HG02885 (cell line): ENCODE measurements around the gene DOCK9.

ENCODE experiments used
- ATAC-seq: cut with Tn5 transposase; IDR thresholded peaks from one replicate; pipeline ENCODE4 v1.9.1; 2021; ENCODE audit warnings: mild to moderate bottlenecking; ENCODE audit not compliant: unreplicated experiment, poor library complexity

The DOCK9 gene

DNA sequence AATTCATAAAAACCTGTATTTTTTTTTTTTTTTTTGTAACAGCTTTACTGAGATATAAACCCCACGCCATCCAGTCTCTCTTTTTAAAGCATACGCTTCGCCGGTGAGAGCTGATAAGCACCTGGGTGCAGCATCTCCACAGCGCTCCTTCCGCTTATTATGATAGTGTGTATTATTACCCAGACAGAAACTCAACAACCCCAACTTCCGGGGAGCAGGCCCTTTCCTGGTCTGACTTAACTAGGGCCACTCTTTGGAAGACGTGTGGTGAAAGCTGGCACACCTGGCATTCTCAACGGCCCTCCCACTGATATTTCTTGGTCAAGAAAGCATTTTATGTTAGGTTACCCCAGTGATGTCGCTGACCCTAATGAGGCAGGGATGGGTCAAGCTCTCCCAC, 173.9 kb downstream of the DOCK9 start:
- ATAC-seq, result no peak

DNA sequence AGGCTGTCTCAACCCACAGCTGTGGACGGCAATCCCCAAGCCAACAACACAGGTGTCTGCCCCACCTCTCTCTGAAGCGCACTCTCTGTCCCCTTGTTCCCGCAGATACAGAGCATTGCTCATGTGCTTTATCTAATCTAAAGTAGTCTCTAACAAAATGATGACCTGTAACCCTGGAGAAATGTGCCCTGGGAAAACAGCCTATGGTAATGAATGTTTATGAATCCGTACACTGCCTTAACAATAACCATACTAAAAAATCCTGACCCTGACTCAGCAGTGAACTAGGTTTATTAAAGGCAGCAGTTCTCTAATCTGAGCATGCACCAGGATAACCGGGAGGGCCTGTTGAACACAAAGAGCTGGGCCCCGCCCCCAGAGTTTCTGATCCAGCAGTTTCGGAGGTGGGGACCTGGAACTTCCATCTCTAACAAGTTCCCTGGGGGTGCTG, 174.7 kb downstream of the DOCK9 start:
- ATAC-seq, result no peak

DNA sequence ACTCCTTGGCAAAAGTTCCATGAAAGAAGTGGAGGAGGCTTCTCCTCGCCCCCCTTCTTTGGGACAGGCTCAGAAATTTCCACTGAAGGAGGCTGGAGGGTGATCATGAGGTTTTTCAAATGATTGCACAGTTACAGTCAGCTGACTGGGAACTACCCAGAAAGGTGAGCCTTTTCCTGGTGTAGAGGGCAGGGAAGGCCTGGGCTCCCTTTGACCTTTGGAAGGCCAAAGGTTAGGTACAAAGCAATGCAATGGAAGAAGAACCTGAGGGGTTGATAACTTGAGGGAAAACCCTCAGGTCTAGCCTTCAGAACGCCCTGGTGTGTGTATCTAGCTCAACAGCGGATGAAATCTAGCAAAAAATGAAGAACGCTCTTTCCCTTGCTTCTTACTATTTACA, 175.3 kb downstream of the DOCK9 start:
- no peak for ATAC-seq

DNA sequence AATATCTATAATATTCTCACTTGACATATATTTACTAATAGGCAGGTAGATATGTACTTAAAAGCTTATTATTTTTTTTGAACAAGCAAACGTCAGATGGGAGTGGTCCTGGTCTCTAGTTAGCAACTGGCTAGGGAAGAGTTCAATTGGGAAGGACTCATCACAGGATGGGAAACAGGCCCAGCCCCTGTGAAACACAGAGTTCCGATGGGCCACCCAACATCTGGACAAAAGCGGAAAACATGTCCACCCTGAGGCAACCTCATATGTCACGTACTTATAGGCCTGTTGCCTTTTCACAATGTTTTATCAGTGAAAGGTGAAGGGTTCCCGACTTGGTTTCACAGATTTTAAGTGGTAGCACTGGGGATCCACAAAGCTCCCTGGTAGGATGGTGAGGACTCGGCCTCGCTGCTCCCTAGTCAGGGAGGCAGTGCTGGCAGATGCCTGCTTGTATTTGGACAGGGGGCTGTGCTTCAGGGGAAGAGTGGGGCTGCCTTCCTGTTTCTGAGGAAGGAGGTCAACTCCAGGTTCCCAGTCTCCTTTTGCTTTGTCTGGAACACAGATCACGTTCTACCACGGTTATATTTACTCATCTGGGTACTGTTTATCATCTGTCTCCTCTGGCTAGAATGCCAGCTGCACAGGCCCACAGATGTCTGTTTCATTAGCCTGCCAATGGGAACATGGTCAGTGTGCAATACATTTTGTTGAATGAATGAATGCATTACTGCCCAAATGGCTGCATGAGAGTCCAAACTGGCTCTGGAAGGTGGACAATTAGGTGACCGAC, 176.0 kb downstream of the DOCK9 start:
- no peak for ATAC-seq

DNA sequence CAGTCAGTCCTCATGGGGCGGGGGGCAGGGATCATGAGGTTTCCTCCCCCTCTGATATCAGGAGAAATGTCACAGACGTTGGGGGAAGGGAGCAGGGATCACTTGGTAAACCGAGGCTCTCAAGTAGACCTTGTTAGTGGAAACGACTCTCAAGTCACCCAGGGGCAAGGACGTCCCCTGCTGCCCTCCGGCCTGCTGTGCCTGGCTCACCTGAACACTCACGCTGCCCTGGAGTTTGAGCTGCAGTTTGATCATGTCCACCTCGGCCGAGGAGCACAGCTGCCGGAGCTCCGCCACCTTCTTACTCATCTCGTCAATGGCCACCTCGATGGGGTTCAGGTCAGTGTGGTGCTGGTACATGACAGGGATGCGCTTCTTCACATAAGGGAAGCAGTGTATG, 177.8 kb downstream of the DOCK9 start:
- ATAC-seq, result no peak

DNA sequence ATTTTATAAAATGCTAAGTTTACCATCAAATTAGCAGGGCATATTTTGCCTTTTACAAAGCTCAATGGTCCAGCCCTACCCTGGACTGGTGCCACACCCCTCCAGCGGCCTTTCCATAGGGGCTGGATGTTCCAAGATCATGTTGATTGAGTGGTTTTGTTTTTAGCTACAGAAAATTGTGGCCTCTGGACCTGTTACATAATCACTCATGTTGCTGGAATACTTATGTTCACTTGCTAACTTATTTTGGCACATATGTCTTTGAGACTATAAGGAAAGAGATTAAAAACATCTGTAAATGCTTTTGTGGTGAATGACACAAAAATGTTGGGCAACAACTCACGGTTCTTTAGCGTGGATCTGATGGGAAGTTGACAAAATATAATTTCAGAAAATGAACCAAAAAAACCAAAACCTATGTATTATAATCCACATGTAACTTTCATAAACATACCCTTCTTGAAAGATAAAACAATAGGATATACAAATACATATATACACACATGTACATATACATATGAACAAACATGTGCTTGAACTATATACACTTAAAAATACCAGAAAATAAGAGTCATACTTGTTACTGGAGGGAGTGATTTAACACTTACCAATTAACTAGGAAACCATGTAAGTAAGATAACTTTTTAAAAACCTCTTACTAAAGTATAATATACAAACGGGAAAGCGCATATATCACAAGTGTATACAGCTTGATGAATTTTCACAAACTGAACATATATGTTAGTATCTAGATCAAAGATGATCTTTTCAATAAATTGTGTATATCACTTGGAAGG, 178.8 kb downstream of the DOCK9 start:
- no peak for ATAC-seq

DNA sequence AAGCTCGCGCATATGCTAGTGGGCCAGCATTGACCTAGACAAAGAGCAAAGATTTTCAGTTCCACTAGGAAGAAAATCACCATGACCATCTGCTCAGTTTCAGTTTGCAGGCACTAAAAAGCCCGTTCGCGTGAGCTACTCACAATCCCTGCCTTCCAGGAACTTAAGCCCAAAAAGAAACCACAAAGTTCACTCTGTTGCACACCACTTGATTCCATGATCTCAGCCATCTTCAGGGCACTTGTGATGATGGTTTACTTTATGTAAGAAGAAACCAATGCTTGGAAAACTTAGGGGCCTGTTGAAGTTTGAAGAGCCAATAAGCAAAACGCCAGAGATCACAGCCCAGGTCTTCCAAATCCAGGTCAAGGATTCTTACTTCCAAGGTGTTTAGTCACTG, 180.4 kb downstream of the DOCK9 start:
- no peak for ATAC-seq

DNA sequence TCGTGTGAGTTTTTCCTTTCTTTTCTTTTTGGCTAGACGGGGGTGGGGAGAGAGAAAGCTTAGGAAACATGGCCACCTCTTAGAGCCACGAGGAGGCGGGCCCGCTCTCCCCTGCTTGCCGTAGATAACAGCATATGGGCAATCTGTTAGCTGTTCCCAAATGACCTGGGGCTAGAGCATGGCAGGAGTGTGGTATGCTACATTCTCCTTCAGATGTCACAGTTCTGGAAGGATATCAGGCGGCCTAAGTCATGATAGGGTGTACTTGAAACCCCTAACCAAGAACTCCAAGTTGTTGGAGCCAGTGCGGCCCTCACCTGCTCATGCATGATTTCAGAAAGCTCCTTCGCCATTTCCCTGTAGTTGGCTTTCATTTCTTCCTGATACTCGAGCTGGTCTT, 181.1 kb downstream of the DOCK9 start:
- no peak for ATAC-seq

DNA sequence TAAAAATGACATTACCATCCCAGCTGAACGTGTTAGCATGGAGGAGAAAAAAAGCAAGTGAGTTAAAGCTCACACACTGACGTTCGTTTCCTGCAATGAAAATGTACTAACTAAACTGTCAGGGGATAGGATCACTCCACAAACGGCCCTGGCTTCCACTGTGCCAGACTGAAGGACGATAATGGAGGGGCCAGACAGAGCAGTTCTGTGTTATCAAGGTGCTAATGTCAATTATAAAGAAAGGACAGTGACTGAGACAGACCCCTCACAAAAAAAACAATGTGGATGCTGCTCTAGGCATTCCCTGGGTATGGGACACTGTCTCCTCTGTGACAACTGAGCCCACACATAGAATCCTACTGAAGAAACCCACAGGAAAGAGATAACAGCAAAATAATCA, 181.7 kb downstream of the DOCK9 start:
- no peak for ATAC-seq

DNA sequence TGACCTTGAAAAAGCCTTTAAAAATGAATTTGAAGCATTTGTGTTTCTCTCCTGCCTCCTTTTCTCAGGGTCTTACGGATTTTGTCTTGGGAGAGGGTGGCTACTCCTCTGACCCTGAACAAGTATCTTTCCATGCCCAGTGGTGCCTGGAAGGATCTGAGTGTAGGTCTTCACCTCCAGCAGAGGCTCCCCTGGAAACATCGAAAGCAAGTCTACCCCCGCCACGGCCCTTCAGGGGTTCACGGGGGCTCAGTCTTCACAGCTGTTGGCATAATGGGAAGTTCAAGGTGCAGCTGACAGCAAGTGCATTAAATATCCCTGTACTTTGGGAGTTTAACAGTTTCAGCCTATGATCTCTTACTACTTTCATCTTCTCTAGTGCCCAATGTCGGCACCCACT, 182.6 kb downstream of the DOCK9 start:
- no peak for ATAC-seq

DNA sequence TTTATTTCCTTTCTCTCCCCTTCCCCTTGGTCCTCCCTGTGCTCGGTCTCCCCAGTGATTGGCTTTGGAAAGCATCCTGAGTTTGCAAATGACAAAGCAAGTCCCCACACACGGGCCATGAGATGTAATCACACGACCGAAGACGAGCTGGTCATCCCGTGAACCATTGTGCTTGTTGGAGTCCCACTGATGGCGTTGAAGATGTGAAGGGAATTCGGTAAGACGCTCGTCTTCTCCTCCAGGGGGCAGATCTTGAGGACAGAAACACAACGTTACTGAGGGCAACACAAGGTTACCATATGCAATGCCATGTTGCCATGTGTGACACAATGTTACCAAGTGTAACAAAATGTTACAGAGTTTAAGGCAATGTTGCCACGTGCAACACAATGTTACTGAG, 183.4 kb downstream of the DOCK9 start:
- ATAC-seq, result no peak

DNA sequence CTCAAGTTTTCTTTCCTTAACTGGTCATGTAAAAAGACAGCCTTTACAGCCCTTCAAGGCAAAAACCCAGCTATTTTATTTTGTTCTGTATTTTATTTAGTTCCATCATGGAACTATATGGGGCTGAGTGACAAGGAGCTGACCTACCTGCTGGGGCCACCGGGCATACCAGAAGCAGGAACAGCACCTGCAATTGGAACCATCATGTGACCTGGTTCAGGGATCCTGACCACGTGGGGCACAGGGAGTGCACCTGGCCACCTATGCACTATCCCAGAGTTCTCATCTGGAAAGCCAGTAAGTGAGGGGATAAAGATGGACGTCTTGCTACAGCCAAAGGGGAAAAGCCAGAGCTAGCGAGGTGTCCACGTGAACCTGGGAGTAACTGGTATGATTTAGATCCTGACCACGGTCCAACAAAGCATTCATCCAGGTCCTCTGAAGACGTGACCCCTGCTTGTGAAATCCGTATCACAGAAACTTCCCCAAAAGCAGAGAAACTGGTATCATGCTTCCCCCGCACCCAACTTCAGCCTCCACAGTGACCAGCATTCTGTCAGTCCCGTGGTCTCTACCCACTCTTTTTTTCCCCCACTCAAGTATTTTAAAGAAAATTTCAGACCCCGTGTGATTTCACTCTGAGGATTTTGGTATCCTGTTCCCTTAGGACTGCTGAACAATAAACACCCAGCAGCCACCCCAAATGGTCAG, 184.9 kb downstream of the DOCK9 start:
- ATAC-seq, result no peak

DNA sequence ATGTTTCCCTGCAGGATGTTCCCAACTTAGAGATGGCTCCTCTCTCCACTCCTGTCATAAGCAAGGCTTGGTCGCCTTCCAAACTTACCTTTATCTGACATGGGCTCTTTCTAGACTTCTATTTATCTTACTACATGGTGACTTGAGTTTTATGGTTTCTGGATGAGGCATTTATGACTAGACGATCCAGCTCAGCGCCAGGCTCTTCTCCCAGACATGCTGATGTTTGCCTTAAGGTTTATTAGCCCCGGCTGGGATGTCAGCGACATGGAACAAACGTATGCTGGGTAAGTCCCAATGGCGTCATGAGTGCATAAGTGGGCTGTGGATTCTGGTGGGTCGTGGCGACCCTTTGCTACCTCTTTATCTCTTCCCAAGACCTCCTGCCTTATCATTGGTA, 185.5 kb downstream of the DOCK9 start:
- no peak for ATAC-seq

DNA sequence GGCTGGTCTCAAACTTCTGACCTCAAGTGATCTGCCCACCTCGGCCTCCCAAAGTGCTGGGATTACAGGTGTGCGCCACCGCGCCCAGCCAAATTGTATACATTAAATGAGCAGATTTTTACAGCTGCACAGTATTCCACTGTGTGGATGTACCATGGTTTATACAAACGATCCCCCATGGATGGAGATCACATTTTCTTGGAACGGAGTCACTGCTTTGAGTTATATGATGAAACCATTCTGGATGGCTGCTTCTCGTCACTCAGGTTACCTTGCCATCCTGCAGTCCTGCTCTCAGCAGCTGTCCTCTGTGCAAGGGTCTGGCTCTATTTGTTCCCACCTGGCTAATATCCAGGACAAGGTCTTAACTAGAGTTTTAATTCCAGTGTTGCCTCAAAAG, 186.3 kb downstream of the DOCK9 start:
- ATAC-seq, result no peak

DNA sequence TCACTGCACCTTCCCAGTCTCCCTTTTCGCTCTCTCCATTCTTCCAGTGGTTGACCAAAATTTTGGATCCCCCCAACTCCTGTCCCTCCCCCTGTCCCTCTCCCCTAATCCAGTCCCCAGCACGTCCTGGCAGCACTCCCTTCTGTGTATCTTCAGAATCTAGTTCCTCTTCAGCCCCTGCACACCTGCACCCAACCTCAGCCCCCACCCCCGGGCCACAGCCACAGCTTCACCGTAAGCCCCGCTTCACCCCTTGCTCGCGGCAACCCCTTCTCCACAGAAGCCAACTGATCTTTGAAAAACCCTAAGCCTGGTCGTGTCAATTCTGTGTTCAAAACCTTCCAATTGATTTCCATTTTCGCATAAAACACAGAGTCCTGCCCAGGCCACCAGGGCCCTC, 189.9 kb downstream of the DOCK9 start:
- ATAC-seq, result no peak

DNA sequence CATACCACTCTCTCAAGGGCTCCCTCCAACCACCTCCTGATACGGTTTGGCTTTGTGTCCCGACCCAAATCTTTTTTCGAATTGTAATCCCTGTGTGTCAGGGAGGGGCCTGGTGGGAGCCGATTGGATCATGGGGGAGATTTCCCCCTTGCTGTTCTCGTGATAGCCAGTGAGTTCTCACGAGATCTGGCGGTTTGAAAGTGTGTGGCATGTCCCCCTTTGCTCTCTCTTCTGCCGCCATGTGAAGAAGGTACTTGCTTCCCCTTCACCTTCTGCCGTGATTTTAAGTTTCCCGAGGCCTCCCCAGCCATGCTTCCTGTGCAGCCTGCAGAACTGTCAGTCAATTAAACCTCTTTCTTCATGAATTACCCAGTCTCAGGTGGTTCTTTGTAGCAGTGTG, 190.7 kb downstream of the DOCK9 start:
- no peak for ATAC-seq

DNA sequence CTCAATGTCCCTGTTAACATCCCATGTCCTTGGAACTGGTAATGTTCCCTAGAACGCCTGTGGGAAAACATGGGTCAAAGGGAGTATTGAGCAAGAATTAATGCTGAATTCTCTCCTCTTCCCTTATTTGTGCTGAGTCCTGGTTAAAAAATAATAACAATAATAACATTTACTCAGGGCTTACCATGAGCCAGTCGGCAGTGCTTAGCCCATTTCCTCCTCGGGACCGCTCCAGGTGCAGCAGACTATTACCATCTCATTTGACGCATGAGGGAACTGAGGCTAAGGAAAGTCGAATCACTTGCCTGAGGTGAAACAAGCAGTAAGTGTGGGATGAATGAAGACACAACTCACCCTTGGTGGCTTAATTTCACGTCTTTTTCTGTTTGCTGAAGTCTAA, 191.8 kb downstream of the DOCK9 start:
- ATAC-seq, result no peak

DNA sequence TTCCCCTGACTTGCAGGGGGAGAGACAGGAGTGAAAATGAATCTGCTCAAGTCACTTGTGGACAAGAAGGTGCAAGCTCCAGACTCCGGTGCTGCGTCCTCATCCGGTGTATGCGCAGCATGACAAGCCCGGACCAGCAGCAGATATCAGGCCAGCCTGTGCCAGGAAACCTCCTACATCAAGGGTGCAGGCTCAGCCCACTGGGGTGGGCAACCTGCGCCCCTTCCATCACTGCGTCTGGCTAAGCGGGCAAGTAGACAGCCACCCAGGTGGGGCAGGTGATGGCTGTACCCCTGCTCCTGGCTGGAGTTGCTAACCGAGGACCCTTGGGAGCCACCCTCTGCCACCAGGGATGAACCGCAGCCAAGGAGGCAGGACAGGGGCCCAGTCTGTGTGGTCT, 192.5 kb downstream of the DOCK9 start:
- ATAC-seq, result no peak

DNA sequence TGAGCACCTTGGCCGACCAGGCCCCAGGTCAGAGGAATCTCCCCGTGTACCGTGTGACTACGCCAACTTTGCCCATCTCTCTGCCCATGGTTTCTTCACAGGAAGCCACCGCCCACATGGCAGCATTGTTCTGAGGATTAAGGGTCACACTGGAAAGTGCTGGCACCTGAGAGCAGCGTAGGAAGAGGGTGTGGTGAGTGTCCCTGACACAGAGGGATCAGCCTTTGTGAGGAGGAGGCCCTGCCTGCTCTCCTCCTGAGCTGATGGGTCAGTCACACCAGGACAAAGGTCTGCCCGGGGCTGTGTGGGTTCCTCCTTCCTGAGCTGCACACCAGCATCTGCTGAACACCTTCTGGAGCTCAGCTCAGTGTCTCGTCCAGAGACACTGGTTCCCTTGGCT, 193.2 kb downstream of the DOCK9 start:
- no peak for ATAC-seq

DNA sequence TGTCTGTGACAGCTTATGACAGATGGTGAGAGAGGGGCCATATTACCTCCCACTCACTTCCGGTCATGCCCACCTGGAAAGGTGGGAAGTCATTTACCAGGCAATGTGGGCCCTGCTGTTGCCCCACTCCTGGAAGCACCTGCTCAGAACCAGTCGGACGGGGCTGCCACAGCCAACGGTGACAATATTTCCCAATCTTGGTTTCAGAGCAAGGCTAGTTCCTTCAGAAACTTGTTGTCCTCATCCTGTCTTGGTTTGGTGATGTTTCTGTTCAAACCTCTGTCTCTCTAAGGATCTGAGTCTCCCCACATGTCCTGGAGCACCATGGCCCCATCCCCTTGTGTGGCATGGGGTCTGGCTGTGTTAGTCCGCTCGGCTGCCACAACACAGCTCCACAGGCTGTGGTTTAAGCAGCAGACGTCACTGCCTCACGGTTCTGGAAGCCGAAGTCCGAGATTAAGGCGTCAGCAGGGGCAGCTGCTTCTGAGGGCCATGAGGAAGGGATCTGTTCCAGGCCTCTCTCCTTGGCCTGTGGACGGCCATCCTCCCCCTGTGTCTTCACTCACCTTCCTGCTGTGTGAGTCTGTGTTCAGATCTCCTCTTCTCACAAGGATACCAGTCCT, 193.9 kb downstream of the DOCK9 start:
- no peak for ATAC-seq

DNA sequence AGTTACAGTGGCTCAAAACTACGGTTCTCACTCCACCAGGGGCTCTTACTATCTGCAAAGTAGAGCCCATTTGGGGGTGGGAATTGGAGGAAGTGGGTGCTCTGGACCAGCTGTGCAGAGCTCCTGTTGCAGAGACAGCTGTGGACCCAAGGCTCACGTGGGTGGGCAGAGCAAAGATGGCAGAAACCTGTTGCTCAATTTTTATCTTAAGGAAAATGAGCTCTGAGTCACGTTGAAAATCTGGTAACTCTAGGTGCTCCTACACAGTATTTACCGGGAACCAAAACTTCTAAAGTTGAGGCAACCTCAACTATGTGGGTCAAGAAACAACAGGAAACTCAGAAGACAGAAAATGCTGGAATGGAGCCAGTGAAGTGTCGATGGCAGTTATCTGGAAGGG, 195.2 kb downstream of the DOCK9 start:
- no peak for ATAC-seq
